C1 segment of cervical spinal cord (tissue), 14 donors: ENCODE data around the gene GMEB1.
"Not testable (repeated sequence)": the region's sequence is repeated elsewhere in the genome, so short reads cannot be mapped to it uniquely, and the experiment has no call there.

ENCODE experiments used
- DNase-seq, 14 donors: peaks; one replicate each; lab custom pipeline; 2025; lab: John Stamatoyannopoulos, UW

The GMEB1 gene

GRCh38 chr1:28671254-28671780 is 2.7 kb downstream of the GMEB1 start:
- no peak for DNase-seq

DNA sequence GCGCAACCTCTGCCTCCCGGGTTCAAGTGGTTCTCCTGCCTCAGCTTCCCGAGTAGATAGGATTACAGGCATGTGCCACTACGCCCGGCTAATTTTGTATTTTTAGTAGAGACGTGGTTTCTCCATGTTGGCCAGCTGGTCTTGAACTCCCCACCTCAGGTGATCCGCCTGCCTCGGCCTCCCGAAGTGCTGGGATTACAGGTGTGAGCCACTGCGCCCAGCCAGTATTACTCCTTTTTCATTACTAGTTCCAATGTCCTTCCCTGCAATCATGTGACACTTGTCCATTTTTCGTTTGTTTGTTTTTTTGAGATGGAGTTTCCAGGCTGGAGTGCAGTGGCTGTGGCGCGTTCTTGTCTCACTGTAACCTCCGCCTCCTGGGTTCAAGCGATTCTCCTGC is 4.4 kb downstream of the GMEB1 start:
- not testable (repeated sequence) for DNase-seq

- no peak for DNase-seq
Measured at GRCh38 chr1:28675924-28676257, 7.3 kb downstream of the GMEB1 start.

GRCh38 chr1:28680151-28680550 is 11.6 kb downstream of the GMEB1 start:
- no peak for DNase-seq

DNA sequence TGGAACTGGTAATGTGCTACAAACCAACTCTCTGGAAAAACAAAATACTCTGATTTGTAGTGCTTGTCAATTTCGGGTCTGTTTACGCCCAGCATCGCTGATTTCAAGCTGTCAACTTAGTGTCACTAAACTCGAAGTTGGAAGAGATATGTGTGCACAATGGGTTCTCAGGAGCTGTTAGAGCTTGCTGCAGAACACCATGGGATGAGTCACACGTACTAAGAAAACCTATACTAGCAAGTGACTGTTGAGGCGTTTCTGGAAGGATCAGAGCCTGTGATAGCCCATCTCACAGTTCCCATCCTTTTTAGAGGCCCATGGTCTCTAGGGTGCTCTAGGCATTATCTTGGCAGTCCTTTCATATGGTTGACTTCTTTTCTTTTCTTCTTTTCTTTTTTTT is 14.3 kb downstream of the GMEB1 start:
- DNase-seq, result no peak

GRCh38 chr1:28684937-28685336 is 16.4 kb downstream of the GMEB1 start:
- DNase-seq, result no peak

GRCh38 chr1:28691627-28692026 is 23.0 kb downstream of the GMEB1 start:
- DNase-seq, result not testable (repeated sequence)

GRCh38 chr1:28703629-28704028 is 35.0 kb downstream of the GMEB1 start:
- DNase-seq, result no peak

DNA sequence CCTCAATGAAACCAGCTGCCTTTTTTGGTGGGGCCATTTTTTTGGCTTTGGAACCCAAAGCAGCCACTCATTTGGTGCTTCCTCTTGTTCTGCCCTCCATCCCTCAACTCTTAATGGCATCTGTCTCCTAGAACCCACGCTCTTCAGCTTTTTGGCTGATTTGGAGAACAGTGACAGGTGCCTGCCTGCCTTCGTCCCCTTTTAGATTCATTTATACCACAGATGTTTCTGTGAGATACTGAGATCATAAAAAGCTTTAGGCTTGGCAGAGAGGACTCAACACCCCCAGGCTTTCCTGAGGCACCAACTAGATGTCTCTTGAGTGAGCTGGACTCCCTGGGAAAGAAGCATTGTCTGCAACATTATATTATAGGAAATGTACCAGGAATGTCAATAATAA is 47.8 kb downstream of the GMEB1 start:
- no peak for DNase-seq

DNA sequence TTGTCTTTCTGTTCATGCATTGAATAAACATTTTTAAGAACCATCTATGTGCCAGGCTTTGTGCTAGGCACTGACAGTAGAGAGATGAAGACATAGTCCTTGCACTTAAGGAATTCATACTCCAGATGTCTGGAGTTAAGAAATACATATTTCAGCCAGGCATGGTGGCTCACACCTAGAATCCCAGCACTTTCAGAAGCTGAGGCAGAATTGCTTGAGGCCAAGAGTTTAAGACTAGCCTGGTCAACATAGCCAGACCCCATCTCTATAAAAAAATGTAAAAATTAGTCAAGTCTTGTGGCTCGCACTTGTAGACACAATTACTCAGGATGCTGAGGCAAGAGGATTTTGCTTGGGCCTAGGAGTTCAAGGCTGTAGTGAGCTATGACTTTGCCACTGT is 49.6 kb downstream of the GMEB1 start:
- no peak for DNase-seq

DNA sequence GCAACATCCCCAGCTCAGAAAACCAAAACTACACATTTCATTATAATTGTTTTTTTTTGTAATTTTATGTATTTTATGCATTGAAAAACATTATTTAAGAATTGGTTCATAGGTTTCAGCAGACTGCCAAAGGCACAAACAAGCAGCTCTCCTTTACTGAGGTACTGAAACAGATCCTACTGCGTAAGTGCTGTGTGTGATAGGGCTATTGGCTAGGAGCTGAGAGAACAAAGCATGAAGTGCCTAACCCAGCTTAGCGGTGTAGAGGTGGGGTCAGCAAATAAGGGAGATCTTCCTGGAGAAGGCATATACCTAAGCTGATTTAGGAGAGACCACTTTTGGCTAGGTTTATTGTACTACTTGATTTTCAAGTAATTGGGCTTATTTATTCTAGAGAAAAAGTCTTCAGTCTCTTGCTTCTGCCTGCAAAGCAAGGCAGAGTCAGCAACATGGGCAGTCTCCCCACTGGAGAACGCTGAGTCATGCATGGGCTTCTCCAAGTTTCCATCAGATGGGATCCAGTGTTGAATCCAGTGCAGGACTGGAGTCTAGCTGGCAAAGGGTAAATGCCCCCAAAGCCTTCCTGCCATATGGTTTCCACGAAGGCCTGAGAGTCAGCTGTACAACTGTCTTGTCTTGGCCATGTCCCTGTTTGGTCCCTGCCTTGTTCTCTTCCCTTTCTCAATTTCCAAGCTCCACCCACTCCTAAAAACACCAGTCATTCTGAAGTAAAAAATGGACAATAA is 50.2 kb downstream of the GMEB1 start:
- no peak for DNase-seq

GRCh38 chr1:28719332-28719619 is 50.7 kb downstream of the GMEB1 start:
- DNase-seq, result no peak

- no peak for DNase-seq
Measured at GRCh38 chr1:28720376-28720775, 51.8 kb downstream of the GMEB1 start.

- DNase-seq, result not testable (repeated sequence)
Measured at GRCh38 chr1:28721927-28722326, 53.3 kb downstream of the GMEB1 start.

GRCh38 chr1:28725365-28725764 is 56.8 kb downstream of the GMEB1 start:
- not testable (repeated sequence) for DNase-seq

DNA sequence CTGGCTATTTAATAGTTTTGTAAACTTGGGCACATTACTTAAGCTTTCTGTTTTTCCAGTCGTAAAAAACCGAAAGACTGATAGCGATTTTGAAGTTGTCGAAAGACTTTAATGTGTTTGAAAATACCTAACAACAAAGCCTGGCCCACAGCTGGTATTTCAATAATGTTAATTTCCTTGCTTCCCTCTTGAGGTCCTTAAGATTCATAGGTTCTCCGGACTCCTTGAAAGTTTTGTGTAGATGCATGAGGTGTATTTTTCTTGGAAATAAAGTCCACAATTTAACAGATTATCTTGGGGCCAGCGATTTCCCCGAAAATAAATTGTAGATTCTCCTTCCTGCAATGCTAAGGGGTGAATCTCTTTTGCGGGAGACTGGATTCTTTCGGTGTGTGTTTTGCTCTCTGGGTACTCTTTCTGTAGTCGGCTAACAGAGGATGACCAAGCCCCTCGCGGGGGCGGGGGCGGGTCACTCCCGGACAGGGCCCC is 67.4 kb downstream of the GMEB1 start:
- no peak for DNase-seq

GRCh38 chr1:28736450-28737306 is 68.1 kb downstream of the GMEB1 start, which contains the start of gene YTHDF2:
Gene YTHDF2, plus strand, starts transcription at chr1:28736940. Its CDS starts 181 bp downstream, at chr1:28737121.
- peak; percentile 43 to 97 (median 92) for DNase-seq

- peak in 10 of 14 donors; percentile 1 to 54 (median 28) for DNase-seq
Measured at GRCh38 chr1:28737307-28738132, 68.9 kb downstream of the GMEB1 start.

DNA sequence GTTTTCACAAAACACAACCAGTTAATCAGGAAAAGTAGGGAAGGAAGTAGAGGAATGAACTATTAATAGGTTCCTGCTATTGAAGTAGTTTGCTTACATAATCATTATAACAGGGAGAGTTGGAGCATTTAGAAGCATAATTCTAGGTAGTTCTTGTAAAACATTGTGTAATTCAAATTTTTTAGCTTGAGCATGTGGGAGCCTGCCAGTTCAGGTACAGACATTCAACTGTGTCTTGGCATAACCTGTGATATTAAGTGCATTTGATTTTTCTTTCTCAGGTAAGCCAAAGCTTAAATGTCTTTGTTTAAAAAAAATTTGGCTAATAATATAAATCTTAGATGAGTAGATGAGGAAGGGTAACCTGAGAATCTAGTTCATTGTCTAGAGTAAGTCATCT is 71.5 kb downstream of the GMEB1 start:
- DNase-seq, result no peak

- DNase-seq, result no peak
Measured at GRCh38 chr1:28744184-28744583, 75.6 kb downstream of the GMEB1 start.

- DNase-seq, result no peak
Measured at GRCh38 chr1:28745653-28746173, 77.1 kb downstream of the GMEB1 start.

DNA sequence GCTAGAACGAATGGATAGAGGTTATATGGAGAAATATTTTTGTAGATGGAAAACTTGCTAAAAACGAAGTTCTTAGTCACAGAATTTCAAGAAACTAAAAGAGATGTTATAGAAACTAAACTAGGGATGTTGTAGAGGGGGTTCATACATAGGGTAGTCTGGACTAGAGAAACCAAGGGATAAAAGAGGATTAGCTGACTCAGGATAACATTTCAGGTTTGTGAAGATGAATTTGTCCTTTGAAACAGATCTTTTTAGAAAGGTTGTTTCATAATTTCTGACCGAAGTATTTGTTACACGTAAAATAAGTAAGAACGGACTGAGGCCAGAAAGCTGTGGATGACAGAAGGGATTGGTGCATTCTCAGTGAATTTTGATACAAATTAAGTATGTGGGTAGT is 81.7 kb downstream of the GMEB1 start:
- DNase-seq, result no peak
